GM18498 (cell line): Measurements from ENCODE around the gene SPINK1.
"Not testable (repeated sequence)": the region's sequence is repeated elsewhere in the genome, so short reads cannot be mapped to it uniquely, and the experiment has no call there.

ENCODE experiments used
- ATAC-seq: cut with Tn5 transposase; IDR thresholded peaks from one replicate; pipeline ENCODE4 v1.9.1; 2021; ENCODE audit warnings: mild to moderate bottlenecking, moderate library complexity; ENCODE audit not compliant: unreplicated experiment

Gene SPINK1

DNA sequence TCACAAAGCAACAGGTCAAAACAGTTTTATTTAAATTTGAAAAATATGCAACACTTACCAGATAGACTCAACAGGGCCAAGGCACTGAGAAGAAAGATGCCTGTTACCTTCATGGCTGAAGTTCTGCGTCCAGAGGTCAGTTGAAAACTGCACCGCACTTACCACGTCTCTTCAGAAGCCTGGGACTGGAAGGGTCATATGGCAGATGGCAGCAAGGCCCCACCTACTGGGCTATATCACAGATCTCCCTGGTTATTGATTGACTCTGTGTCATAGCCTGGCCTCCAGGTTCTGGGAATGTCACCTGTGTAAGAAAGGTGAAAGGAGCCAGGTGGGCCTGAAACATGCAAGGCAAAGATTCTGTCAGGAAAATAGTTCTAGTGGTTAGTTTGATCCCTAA lies at the start of gene SPINK1:
TSS of gene SPINK1 (minus strand) at position 207 of the 400 bp plus-strand sequence. CDS start at position 113, 94 bp downstream.
- ATAC-seq: no peak

- no peak for ATAC-seq
Observed at GRCh38 chr5:147880487-147880886, 49.0 kb upstream of the SPINK1 start.

DNA sequence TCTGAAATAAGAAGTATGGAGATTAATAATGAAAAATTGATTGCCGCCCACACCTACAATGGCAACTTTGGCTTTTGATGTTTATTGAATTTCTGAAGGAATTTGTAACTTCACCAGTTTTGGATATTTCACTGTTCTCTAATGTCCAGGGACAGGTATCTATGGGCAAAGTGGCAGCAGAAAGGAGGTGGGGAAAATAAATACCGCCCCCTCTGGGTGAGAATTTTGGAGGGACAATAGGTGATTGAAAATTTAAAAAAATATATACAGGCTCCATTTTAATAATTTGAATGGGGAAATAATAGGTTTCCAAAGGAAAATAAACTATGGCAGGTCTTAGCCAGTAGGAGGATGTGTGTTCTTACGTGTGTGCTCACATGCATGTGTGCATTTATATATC lies 48.3 kb upstream of the SPINK1 start:
- ATAC-seq: no peak

DNA sequence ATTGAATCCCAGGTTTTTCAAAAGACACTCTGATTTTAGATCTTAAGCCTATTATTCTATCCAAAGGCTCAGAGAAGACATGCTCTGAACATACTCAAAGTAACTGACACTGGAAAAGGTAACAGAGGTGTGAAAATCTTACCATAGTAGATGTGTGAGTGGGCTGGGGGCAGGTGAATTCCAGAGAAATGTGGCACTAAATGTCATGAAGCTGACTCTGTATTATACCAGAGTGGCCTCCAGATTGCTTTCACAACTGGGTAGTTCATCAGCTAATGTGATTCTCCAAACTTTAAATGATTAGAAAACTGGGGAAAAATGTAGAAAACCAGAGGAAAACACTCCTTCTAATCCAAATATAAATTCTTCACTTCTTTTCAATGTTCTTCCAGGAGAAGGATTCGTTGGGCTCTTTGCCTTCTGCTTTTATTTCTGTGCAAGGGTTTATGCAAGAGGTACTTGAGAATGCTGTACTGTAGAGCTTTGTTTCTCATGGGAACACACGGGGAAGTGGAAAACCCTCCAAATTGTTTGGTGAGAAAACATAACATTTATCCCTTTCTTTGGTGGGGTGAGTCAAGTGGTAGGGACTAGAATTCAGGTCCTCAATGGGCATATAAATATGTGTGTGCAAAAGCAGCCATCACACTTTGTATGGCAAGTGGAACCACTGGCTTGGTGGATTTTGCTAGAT lies 46.7 kb upstream of the SPINK1 start, which contains the start of gene SCGB3A2:
TSS of gene SCGB3A2 (plus strand) at position 646 of the 694 bp plus-strand sequence. CDS start 93 bp downstream, outside the sequence.
- ATAC-seq: no peak

- no peak for ATAC-seq
Observed at GRCh38 chr5:147876626-147877025, 45.2 kb upstream of the SPINK1 start.

DNA sequence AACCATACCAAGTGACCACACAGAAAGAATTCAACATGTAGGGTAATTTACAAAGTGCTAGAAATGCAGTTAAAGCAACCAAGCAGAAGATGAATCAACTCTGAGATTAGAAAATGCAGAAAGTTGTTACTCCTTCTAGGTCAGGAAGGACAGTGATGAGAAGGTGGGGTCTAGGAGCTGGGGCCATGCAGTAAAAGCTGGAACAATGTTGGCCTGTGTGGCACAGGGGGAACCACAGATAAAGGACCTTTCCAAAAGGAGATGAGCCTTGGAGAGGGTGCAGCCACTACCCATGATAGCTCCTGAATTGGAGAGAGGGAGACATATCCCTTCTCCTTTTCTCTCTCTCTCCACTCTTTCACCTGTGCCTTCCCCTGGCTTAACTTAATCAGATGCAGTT lies 44.7 kb upstream of the SPINK1 start:
- ATAC-seq: no peak

GRCh38 chr5:147874910-147875367 lies 43.5 kb upstream of the SPINK1 start:
- no peak for ATAC-seq

DNA sequence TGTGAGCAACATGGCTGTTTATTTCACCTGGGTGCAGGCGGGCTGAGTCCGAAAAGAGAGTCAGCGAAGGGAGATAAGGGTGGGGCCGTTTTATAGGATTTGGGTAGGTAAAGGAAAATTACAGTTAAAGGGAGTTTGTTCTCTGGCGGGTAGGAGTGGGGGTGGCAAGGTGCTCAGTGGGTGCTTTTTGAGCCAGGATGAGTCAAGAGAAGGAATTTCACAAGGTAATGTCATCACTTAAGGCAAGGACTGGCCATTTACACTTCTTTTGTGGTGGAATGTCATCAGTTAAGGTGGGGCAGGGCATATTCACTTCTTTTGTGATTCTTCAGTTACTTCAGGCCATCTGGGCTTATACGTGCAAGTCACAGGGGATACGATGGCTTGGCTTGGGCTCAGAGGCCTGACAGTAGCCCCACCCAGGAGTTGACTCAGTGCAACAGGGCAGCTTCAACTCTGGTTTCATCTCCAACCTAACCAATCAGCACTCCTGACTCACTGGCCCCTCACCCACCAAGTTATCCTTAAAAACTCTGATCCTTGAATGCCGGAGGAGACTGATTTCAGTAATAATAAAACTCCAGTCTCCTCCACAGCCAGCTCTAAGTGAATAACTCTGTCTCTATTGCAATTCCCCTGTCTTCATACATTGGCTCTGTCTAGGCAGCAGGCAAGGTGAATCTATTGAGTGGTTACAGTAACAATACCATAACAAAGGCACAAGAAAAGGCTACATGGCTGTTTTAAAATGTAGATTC lies 42.8 kb upstream of the SPINK1 start:
- ATAC-seq: not testable (repeated sequence)

DNA sequence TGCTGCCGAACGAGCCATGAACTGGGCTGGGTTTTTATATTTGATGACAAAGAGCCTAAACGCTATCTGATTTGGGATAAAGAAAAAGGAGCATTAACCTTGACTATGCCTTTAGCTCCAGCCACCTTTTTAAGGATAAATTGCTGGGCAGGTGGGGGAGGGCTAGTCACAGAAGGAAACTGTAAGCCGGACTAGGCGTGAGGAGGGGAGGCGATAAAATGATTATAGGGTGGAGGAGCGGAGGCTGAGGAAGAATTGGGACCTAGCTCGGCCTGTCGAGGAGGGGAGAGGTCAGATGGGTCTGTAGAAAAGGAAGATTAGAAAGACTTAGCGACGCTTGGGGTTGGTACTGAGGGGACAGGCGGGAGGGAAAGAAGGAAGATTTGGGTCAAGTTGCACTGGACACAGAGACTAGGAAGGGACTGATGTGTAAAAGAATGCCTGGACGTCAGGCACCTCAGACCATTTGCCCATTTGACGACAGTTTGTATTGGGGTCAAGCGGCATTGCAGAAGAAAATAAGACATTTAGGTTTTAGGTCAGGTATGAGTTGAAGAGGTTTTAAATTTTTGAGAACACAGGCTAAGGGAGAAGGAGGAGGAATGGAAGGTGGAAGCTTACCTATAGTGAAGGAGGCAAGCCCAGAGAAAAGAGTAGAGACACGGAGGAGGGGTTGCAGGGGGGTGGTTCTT lies 41.4 kb upstream of the SPINK1 start:
- not testable (repeated sequence) for ATAC-seq

DNA sequence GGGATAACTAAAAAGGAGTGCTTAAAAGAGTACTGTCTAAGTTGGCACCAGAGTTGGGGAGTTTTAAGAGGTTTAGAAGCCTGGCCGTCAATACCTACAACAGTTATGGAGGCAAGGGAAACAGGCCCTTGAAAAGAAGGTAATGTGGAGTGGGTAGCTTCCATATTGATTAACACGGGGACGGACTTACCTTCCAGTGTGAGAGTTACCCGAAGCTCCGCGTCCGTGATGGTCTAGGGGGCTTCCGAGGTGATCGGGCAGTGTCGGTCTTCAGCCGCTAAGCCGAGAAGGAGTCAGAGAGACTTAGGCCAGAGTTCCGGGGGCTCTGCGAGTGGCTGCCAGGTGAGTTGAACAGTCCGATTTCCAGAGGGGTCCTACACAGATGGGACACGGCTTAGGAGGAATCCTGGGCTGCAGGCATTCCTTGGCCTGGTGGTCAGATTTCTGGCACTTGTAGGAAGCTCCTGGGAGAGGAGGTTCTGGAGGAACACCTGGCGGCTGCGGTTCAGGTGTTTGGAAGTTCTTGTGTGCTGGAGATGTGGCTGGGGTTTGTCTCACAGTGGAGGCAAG lies 40.6 kb upstream of the SPINK1 start:
- ATAC-seq: not testable (repeated sequence)

DNA sequence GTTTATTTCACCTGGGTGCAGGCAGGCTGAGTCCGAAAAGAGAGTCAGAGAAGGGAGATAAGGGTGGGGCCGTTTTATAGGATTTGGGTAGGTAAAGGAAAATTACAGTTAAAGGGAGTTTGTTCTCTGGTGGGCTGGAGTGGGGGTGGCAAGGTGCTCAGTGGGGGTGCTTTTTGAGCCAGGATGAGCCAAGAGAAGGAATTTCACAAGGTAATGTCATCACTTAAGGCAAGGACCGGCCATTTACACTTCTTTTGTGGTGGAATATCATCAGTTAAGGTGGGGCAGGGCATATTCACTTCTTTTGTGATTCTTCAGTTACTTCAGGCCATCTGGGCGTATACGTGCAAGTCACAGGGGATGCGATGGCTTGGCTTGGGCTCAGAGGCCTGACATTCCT lies 38.4 kb upstream of the SPINK1 start:
- not testable (repeated sequence) for ATAC-seq

- ATAC-seq: no peak
Observed at GRCh38 chr5:147869112-147869511, 37.6 kb upstream of the SPINK1 start.

DNA sequence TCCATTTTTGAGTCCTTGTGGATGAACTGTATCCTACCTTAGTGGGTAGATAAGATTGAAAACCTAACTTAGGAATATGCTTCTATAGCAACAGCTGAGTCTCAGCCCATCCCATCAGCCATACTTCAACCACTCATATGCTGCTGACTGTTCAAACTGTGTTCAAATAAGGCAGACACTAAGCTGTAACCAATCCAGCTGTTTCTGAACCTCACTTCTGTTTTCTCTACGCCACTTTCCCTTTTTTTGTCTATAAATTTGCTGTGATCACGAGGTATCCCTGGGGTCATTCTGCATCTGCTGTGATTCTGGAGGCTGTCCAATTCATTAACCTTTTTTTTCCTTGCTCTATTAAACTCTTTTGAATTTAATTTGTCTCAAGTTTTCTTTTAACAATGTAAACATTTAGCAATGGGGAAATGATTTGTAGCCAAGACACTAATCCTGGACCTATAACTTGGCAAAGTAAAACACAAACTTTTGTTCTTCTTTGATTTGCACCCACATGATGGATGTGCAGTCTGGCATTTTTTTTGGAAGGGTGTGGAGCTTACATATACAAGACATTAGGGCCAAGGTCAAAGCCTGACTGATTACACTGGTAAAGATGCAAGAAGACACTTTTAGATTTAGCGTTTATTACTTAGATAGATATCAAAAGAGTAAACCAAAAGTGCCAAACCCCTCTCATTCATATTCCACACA lies 32.1 kb upstream of the SPINK1 start:
- no peak for ATAC-seq

DNA sequence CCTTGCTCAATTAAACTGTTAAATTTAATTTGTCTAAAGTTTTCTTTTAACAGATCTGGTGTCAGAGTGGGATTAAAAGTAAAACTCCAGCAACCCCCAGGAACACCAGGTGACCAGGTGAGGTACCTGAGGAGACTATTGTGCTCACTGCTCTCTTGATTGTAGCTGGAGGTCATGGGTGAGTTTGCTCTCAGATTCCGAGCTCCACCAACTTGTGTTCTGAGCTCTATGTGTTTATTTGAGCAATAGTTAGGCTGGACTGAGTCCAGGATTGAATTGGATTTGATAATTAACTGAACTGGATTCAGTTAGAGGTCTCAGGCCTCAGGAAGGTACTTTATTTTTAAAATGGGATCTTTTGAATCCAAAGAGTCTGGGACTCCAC lies 29.2 kb upstream of the SPINK1 start:
- no peak for ATAC-seq

DNA sequence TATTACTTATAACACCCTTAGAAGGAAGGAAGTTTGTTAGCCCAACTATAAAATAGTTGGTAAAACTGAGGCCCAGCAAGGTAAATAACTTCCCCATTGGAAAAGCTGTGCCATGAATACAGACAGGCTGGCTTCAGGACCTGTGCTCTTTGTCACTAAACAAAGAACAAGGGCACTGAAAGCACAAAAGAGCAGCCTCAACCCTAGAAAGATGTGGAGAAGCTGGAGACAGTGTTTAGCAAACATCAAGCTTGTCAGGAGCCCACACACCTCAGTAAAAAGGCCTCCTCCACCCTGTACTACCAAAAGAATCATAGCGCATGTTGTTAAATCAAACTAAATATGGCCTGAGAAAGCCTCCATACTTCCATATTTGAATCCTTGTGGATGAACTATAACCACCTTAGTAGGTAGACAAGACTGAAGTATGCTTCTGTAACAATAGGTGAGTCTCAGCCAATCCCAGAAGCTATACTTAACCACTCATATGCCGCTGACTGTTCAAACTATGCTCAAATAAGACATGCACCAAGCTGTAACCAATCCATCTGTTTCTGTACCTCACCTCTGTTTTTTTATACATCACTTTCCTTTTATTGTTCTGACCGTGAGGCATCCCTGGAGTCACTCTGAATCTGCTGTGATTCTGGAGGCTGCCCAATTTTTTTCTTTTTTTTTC lies 28.6 kb upstream of the SPINK1 start:
- no peak for ATAC-seq

DNA sequence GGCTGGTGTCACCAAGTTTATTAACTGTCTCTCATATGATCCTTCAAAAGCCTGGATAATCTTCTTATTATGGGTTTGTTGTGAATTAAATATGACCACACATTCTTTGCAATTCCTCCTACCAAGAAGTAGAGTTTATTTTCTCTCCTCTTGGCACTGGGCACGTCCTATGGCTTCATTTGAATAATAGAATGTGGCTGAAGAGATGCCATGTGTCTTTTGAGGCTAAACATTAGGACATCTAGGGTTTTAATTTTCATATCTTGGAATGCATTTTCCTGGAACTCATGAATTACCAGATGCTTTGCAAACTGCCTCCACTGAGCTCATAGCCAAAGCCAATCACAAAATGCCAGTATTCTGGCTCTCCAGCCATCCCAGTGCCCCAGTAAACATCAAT lies 27.1 kb upstream of the SPINK1 start:
- no peak for ATAC-seq

DNA sequence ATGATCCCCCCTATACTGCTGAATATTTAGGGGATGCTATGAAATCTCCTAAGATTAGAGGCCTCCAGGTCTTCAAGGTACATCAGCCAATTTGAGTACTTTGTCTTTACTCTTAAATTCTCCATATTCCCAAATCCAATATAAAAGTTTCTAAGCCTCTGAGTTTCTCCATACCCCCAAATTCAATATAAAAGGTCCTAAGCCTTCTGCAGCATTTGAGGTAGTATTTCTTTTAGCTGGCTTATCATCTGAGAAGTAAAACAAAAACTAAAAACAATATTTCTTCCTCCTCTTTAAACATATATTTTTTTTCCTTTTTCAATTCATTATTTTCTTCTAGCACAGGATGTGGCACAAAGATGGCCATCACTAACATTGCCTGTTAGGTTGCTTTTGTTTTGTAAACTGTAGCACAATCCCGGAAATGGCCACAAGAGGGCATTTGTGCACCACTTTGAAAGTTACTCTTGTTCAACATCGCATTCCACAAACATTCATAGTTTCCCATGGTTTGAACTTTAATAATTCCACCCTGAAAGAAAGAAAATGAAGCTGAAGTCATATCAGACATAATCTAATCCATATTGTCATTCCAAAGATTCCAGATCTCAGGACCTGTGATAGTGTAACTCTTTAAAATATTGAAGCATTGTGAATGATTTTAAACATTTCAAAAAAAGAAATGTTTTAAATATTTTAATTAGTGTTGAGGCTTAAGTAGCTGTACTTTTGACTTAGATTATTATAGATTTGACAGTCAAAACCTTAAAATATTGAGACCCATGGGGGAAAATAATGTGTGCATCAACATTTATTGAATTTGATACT lies 26.0 kb upstream of the SPINK1 start:
- ATAC-seq: peak; percentile 90

- no peak for ATAC-seq
Observed at GRCh38 chr5:147856801-147857200, 25.3 kb upstream of the SPINK1 start.

GRCh38 chr5:147855774-147856069 lies 24.3 kb upstream of the SPINK1 start:
- ATAC-seq: no peak
